ENCODE results near the gene TM9SF3.

Gene TM9SF3

DNA sequence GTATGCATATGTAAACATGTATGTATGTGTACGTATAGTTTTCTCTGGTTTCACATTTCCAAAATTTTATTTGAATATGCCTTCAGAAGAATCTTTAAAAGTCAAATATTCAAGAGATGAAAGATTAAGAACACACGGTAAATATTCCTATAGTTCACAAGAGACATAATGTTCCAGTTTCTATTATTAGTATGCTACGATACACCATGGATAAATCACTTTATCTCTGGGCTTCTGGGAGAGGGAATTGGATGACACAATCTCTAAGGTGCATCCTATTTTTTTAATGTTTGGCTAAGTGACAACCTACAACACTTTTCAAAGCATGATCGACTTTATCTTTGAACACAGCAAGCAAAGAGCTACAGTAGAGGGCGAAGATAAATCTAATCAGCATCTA lies 13.8 kb downstream of the TM9SF3 start:
- FAIRE-seq, result no peak
- DNase-seq (ENCODE audit: insufficient read length, low spot score), result no peak
- TF ChIP-seq POLR2AphosphoS5 (IDR thresholded peaks at IDR 0.05; ENCODE audit: low read depth, low read length) (no peak), POU2F2 (IDR thresholded peaks at IDR 0.05; ENCODE audit: low read depth, low read length) (no peak), SPI1 (IDR thresholded peaks at IDR 0.05; ENCODE audit: low read depth, low read length) (no peak), POLR2A (IDR thresholded peaks at IDR 0.05; ENCODE audit: low read depth, low read length) (no peak), TAF1 (IDR thresholded peaks at IDR 0.05; ENCODE audit: low read depth, low read length) (no peak), PAX5 (IDR thresholded peaks at IDR 0.05; ENCODE audit: insufficient read depth, low read length, severe bottlenecking) (no peak)

DNA sequence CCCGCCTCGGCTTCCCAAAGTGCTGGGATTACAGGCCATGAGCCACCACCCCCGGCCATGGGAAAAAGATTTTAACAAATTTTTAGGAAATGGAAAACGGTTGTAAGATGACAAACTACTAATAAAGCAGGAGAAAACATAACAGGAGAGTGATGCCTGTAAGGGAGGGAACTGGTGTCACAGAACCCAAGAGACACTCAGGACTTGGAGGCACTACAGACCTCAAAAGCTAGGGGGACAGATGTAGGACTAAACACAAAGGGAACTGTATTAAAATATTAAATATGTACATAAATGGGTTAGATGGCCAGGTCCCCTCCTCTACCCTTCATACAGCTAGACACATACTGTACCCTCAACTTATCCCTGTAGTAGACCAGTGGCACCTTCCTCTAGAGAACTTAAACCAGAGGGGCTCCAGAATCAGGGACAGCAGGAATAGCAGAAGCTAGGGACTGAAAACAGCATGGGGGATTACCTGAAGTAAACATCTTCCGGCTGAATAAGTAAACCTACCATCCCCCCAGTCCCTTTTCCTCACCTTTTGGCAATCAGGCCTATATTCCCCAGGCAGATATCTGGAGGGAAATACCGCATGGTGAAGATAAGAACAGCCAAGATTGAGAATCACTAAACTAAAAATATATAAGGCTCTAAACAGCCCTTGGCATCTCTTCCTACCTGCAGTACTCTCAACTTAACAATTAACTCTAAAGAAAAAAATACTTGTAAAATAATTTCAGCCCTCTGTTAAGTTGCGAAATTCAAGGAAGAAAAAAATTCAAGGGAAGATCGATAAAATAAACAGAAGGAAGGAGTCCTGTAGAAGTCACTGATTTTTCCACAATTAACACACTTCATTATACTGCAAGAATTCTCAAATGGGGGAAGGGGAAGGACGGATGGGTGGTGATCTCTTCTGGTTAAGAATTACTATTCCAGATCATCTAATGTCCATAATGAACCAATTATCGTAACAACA lies 15.5 kb downstream of the TM9SF3 start:
- TF ChIP-seq PAX5 (IDR thresholded peaks at IDR 0.05; ENCODE audit: insufficient read depth, low read length, severe bottlenecking) (no peak), TAF1 (IDR thresholded peaks at IDR 0.05; ENCODE audit: low read depth, low read length) (no peak), POLR2A (IDR thresholded peaks at IDR 0.05; ENCODE audit: low read depth, low read length) (no peak), POU2F2 (IDR thresholded peaks at IDR 0.05; ENCODE audit: low read depth, low read length) (no peak), POLR2AphosphoS5 (IDR thresholded peaks at IDR 0.05; ENCODE audit: low read depth, low read length) (no peak)
- DNase-seq (ENCODE audit: insufficient read length, low spot score) (no peak), FAIRE-seq (no peak)

DNA sequence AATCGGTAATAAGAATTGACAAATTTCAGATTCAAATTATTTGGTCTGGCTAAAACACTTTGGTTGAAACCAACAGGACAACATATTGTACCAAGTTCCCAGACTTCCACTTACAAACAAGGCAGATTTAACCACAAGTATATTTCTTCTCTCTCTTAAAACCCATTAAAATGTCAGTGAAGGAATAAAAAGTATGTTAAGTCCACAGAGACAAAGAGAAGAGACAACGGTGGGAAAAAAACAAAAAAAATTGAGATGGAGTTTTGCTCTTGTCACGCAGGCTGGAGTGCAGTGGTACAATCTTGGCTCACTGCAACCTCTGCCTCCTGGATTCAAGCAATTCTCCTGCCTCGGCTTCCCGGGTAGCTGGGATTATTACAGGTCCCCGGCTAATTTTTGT lies 16.3 kb downstream of the TM9SF3 start:
- TF ChIP-seq PAX5 (IDR thresholded peaks at IDR 0.05; ENCODE audit: insufficient read depth, low read length, severe bottlenecking), result no peak
- no peak for TF ChIP-seq POU2F2 (IDR thresholded peaks at IDR 0.05; ENCODE audit: low read depth, low read length)
- FAIRE-seq (no peak), DNase-seq (ENCODE audit: insufficient read length, low spot score) (no peak)

DNA sequence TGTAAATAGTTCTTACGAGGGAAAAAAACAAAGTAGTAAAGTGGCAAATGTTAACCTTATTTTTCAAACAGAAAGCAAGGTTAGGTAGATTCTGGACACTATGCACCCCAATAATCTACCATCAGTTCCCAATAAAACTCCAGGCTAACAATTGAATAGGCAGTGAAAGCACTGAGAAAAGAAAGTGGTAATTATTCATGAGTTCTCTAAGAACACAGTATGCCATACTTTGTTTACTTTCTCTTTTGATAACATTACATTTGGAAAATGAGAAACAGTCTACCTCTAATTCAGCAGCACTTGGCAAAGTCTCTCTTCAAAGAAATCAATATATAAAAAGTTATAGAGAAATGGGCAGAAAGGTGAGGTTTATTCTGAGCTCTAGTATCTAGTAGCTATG lies 18.4 kb downstream of the TM9SF3 start:
- no peak for FAIRE-seq
- TF ChIP-seq POLR2A (IDR thresholded peaks at IDR 0.05; ENCODE audit: low read depth, low read length), result no peak
- TF ChIP-seq PAX5 (IDR thresholded peaks at IDR 0.05; ENCODE audit: insufficient read depth, low read length, severe bottlenecking), result no peak
- no peak for TF ChIP-seq POU2F2 (IDR thresholded peaks at IDR 0.05; ENCODE audit: low read depth, low read length)
- no peak for TF ChIP-seq POLR2AphosphoS5 (IDR thresholded peaks at IDR 0.05; ENCODE audit: low read depth, low read length)
- TF ChIP-seq TAF1 (IDR thresholded peaks at IDR 0.05; ENCODE audit: low read depth, low read length), result no peak

DNA sequence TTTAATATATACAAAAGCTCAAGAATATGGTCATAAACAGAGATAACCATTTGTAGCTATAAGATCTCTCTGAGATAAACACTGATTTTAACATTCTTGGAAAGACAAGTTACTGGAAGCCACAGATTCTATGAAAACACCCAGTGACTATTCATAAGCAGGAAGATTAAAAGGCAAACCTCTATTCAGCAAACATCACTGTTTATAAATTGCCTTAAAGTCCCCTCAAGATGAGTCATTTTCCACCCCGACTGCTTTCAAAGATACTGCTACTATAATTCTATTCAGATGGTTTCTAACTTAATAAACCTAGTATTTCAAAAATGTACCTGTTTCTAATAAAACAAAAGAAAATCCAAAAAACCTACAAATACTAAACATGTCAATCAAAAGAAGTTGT lies 21.0 kb downstream of the TM9SF3 start:
- TF ChIP-seq POU2F2 (IDR thresholded peaks at IDR 0.05; ENCODE audit: low read depth, low read length), result no peak
- TF ChIP-seq POLR2AphosphoS5 (IDR thresholded peaks at IDR 0.05; ENCODE audit: low read depth, low read length), result no peak
- no peak for TF ChIP-seq SPI1 (IDR thresholded peaks at IDR 0.05; ENCODE audit: low read depth, low read length)
- TF ChIP-seq POLR2A (IDR thresholded peaks at IDR 0.05; ENCODE audit: low read depth, low read length), result no peak
- TF ChIP-seq PAX5 (IDR thresholded peaks at IDR 0.05; ENCODE audit: insufficient read depth, low read length, severe bottlenecking), result no peak
- no peak for TF ChIP-seq TAF1 (IDR thresholded peaks at IDR 0.05; ENCODE audit: low read depth, low read length)
- peak; percentile 26 for FAIRE-seq
- DNase-seq (ENCODE audit: insufficient read length, low spot score), result no peak

More for the DNA sequence above, 18.4 kb downstream of the TM9SF3 start:
- DNase-seq (ENCODE audit: insufficient read length, low spot score), result no peak

DNA sequence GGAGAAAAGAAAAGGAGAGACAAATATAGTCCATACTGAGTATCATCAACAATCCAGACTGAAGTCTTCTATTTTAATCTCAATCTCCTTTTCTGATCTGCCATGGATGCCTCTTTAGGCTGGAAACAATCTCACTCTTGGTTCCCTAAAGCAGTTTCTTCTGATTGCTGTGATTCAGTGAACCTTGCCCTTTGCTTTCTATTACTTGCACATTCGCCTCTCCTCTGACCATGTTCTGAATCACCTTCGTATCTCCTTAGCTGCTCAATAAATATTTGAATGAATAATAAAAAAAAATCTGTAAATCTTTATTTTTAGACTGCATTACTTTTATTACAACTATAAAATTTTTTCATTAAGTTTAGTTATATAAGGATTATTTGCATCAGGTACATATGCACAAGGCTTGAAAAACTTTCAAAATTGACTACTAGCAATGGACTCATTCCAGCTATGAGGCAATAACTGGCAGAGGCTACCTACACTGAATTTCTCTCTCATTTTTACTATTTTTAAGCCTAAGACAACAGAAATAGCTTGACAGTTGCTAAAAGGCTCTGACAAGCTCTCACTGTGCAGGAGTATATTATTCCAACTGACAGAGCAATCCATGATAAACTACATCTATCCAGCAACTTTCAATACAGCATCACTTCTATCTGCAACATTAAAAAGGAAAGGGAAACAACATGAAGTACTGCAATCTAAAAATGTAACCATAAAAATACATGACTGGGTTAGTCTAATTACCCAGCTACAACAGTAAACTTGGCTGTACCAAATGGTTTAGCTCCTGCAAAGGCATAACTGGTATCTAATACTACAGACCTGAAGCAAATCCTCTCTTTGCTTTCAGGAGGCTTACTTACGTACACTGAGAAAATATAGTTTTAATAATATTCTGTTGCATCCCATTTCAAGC lies 25.6 kb downstream of the TM9SF3 start:
- TF ChIP-seq SPI1 (IDR thresholded peaks at IDR 0.05; ENCODE audit: low read depth, low read length), result no peak
- TF ChIP-seq TAF1 (IDR thresholded peaks at IDR 0.05; ENCODE audit: low read depth, low read length), result no peak
- no peak for TF ChIP-seq PAX5 (IDR thresholded peaks at IDR 0.05; ENCODE audit: insufficient read depth, low read length, severe bottlenecking)
- no peak for TF ChIP-seq POU2F2 (IDR thresholded peaks at IDR 0.05; ENCODE audit: low read depth, low read length)
- peak; percentile 51 for FAIRE-seq
- DNase-seq (ENCODE audit: insufficient read length, low spot score), result no peak

DNA sequence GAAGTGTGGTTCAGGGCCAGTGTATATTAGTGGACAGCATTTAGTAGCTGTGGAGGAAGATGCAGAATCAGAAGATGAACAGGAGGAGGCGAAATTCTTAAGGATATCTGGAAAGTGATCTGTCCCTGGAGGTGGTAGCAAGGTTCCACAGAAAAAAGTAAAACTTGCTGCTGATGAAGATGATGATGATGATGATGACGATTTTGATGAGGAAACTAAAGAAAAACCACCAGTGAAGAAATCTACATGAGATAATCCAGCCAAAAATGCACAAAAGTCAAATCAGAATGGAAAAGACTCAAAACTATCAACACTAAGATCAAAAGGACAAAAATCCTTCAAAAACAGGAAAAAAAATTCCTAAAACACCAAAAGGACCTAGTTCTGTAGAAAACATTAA lies 26.3 kb downstream of the TM9SF3 start:
- DNase-seq (ENCODE audit: insufficient read length, low spot score), result no peak

DNA sequence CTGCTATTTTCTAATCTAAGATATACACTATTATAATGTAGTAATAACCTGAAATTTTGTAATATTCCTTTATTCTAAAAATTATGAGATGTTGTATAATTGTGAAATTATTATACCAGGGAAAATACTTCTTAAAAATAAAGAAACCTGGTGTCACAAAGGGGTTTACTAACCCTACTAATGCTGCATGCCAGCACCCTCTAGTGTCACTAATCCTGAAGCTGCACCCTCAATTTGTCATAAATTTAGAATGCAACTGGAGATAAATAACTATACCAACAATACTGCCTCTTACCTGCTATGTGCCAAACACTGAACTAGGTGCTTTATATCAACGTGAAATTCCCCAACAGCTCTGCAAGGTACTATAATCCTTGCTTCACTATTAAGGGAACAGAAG lies 30.8 kb downstream of the TM9SF3 start:
- no peak for DNase-seq (ENCODE audit: insufficient read length, low spot score)
- FAIRE-seq, result no peak
- TF ChIP-seq PAX5 (IDR thresholded peaks at IDR 0.05; ENCODE audit: insufficient read depth, low read length, severe bottlenecking), result no peak

More for the DNA sequence above, 26.3 kb downstream of the TM9SF3 start:
- no peak for FAIRE-seq
- TF ChIP-seq TAF1 (IDR thresholded peaks at IDR 0.05; ENCODE audit: low read depth, low read length) (no peak), POLR2A (IDR thresholded peaks at IDR 0.05; ENCODE audit: low read depth, low read length) (no peak), POU2F2 (IDR thresholded peaks at IDR 0.05; ENCODE audit: low read depth, low read length) (no peak), PAX5 (IDR thresholded peaks at IDR 0.05; ENCODE audit: insufficient read depth, low read length, severe bottlenecking) (no peak), SPI1 (IDR thresholded peaks at IDR 0.05; ENCODE audit: low read depth, low read length) (no peak), POLR2AphosphoS5 (IDR thresholded peaks at IDR 0.05; ENCODE audit: low read depth, low read length) (no peak)

DNA sequence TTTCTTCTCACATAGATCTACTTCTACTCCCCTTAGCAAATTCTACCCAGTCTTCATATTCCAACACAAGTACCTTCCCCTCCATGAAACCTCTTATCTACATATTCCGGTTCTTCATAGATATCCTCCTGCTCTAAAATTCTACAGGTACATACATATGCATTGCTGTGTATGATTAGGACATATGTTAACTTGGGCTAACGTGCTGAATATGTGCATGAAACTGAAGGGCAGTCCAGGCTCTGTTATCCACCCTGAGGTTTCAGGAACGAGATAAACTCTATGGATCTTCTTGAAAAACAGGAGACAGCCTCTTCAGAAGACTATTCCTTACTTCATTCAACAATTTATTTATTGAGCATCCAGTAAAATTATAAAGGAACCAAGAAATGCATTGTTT lies 31.5 kb downstream of the TM9SF3 start:
- no peak for TF ChIP-seq POU2F2 (IDR thresholded peaks at IDR 0.05; ENCODE audit: low read depth, low read length)
- TF ChIP-seq TAF1 (IDR thresholded peaks at IDR 0.05; ENCODE audit: low read depth, low read length), result no peak
- no peak for TF ChIP-seq SPI1 (IDR thresholded peaks at IDR 0.05; ENCODE audit: low read depth, low read length)
- TF ChIP-seq POLR2A (IDR thresholded peaks at IDR 0.05; ENCODE audit: low read depth, low read length), result no peak
- FAIRE-seq, result no peak
- DNase-seq (ENCODE audit: insufficient read length, low spot score), result no peak
